HG03439 (cell line): ENCODE measurements around the gene COL4A6.

Source experiments
- ATAC-seq: cut with Tn5 transposase; IDR thresholded peaks from one replicate; pipeline ENCODE4 v1.9.1; 2021; ENCODE audit warnings: mild to moderate bottlenecking, moderate library complexity; ENCODE audit not compliant: unreplicated experiment

The COL4A6 gene

GRCh38 chrX:108219949-108220601 lies 218.1 kb downstream of the COL4A6 start:
- no peak for ATAC-seq

- no peak for ATAC-seq
Measured at GRCh38 chrX:108217876-108218275, 220.3 kb downstream of the COL4A6 start.

- ATAC-seq = no peak
Measured at GRCh38 chrX:108216919-108217571, 221.2 kb downstream of the COL4A6 start.

- ATAC-seq = no peak
Measured at GRCh38 chrX:108216405-108216804, 221.8 kb downstream of the COL4A6 start.

GRCh38 chrX:108211301-108211700 lies 226.9 kb downstream of the COL4A6 start:
- ATAC-seq = no peak

- no peak for ATAC-seq
Measured at GRCh38 chrX:108209006-108209554, 229.1 kb downstream of the COL4A6 start.

GRCh38 chrX:108203540-108203939 lies 234.7 kb downstream of the COL4A6 start:
- ATAC-seq = no peak

GRCh38 chrX:108199691-108200090 lies 238.5 kb downstream of the COL4A6 start:
- ATAC-seq = no peak

GRCh38 chrX:108199041-108199440 lies 239.2 kb downstream of the COL4A6 start:
- ATAC-seq = no peak

GRCh38 chrX:108198420-108198819 lies 239.8 kb downstream of the COL4A6 start:
- no peak for ATAC-seq

- no peak for ATAC-seq
Measured at GRCh38 chrX:108186811-108187210, 251.4 kb downstream of the COL4A6 start.

GRCh38 chrX:108178143-108178498 lies 260.1 kb downstream of the COL4A6 start:
- ATAC-seq = no peak

- ATAC-seq = no peak
Measured at GRCh38 chrX:108177351-108178142, 260.7 kb downstream of the COL4A6 start.

GRCh38 chrX:108173874-108174273 lies 264.3 kb downstream of the COL4A6 start:
- no peak for ATAC-seq

- no peak for ATAC-seq
Measured at GRCh38 chrX:108171671-108172070, 266.6 kb downstream of the COL4A6 start.

GRCh38 chrX:108169768-108170167 lies 268.5 kb downstream of the COL4A6 start:
- no peak for ATAC-seq

- no peak for ATAC-seq
Measured at GRCh38 chrX:108168961-108169740, 269.1 kb downstream of the COL4A6 start.

- no peak for ATAC-seq
Measured at GRCh38 chrX:108167211-108167872, 270.9 kb downstream of the COL4A6 start.

GRCh38 chrX:108165383-108166111 lies 272.7 kb downstream of the COL4A6 start:
- ATAC-seq = no peak
